Endometrial microvascular endothelial cells (primary cell): ENCODE measurements around the gene MAPKAPK2. TPM values are rescaled to one million over a fixed set of nuclear protein-coding genes. Genes with fewer than 3 reads are reported as not detected.

ENCODE experiments used
- in situ Hi-C: cut with HindIII; loops from 2 replicates; pipeline ENCODE4 v1.10.0; 2017; ENCODE audit warnings: low sequenced_read_pairs, low pct_unique_long_range_greater_than_20kb; ENCODE audit errors: inconsistent ontology term
- total RNA-seq: library from RNA; depleted of rRNA; stranded (reverse); fragments of >200 nt; gene quantifications from one replicate; pipeline ENCODE4 v1.2.3, GENCODE V29; 2015; ENCODE audit errors: inconsistent ontology term

MAPKAPK2 gene
- total RNA-seq, 1 donor from 2014 or later = 52.9 TPM

- in situ Hi-C loops = no loop called here
These were observed 29.2 kb downstream of the MAPKAPK2 start for GRCh38 chr1:206713910-206714312.

GRCh38 chr1:206714331-206715058 lies 29.8 kb downstream of the MAPKAPK2 start:
- in situ Hi-C loops = no loop called here

GRCh38 chr1:206715120-206715519 lies 30.4 kb downstream of the MAPKAPK2 start:
- in situ Hi-C loops = no loop called here

- in situ Hi-C loops = no loop called here
These were observed 30.9 kb downstream of the MAPKAPK2 start for GRCh38 chr1:206715552-206716158.

- in situ Hi-C loops = no loop called here
These were observed 31.6 kb downstream of the MAPKAPK2 start for GRCh38 chr1:206716159-206716869.

GRCh38 chr1:206716870-206717673 lies 32.4 kb downstream of the MAPKAPK2 start:
- in situ Hi-C loops = no loop called here

- in situ Hi-C loops = no loop called here
These were observed 32.9 kb downstream of the MAPKAPK2 start for GRCh38 chr1:206717674-206717989.

- in situ Hi-C loops = no loop called here
These were observed 34.6 kb downstream of the MAPKAPK2 start for GRCh38 chr1:206719169-206719839.

- in situ Hi-C loops = no loop called here
These were observed 36.7 kb downstream of the MAPKAPK2 start for GRCh38 chr1:206721454-206721853.

GRCh38 chr1:206722751-206723461 lies 38.2 kb downstream of the MAPKAPK2 start:
- in situ Hi-C loops = no loop called here

GRCh38 chr1:206723462-206723804 lies 38.7 kb downstream of the MAPKAPK2 start:
- in situ Hi-C loops = no loop called here

- in situ Hi-C loops = no loop called here
These were observed 39.2 kb downstream of the MAPKAPK2 start for GRCh38 chr1:206723805-206724472.

- in situ Hi-C loops = no loop called here
These were observed 40.6 kb downstream of the MAPKAPK2 start for GRCh38 chr1:206725109-206725963.

GRCh38 chr1:206727981-206728696 lies 43.4 kb downstream of the MAPKAPK2 start:
- in situ Hi-C loops = no loop called here

- in situ Hi-C loops = no loop called here
These were observed 43.9 kb downstream of the MAPKAPK2 start for GRCh38 chr1:206728697-206728987.

- in situ Hi-C loops = no loop called here
These were observed 44.3 kb downstream of the MAPKAPK2 start for GRCh38 chr1:206729050-206729449.

- in situ Hi-C loops = no loop called here
These were observed 44.8 kb downstream of the MAPKAPK2 start for GRCh38 chr1:206729507-206729906.
